ENCODE data around the gene GCKR. TPM values are rescaled to one million over a fixed set of nuclear protein-coding genes. Genes with fewer than 3 reads are reported as not detected.

The GCKR gene
- total RNA-seq, 1 donor from 2014 or later = 0.58 TPM

- no peak overlapping the region for H3K4me3 ChIP-seq (ENCODE audit: low read depth, low read length)
- DNase-seq (ENCODE audit: low read depth) = no peak
- no peak for TF ChIP-seq CTCF (conservative IDR thresholded peaks at IDR 0.05; ENCODE audit: low read depth, low read length)
These were observed 9.9 kb downstream of the GCKR start for GRCh38 chr2:27506587-27506986.

GRCh38 chr2:27507293-27507692 is 10.7 kb downstream of the GCKR start:
- DNase-seq (ENCODE audit: low read depth) = no peak
- no peak for TF ChIP-seq CTCF (conservative IDR thresholded peaks at IDR 0.05; ENCODE audit: low read depth, low read length)
- H3K4me3 ChIP-seq (ENCODE audit: low read depth, low read length) = no peak overlapping the region

- H3K4me3 ChIP-seq (ENCODE audit: low read depth, low read length) = no peak overlapping the region
- no peak for TF ChIP-seq CTCF (conservative IDR thresholded peaks at IDR 0.05; ENCODE audit: low read depth, low read length)
- DNase-seq (ENCODE audit: low read depth) = no peak
These were observed 12.7 kb downstream of the GCKR start for GRCh38 chr2:27509326-27509725.

GRCh38 chr2:27518113-27518781 is 21.6 kb downstream of the GCKR start:
- no peak for DNase-seq (ENCODE audit: low read depth)
- TF ChIP-seq CTCF (conservative IDR thresholded peaks at IDR 0.05; ENCODE audit: low read depth, low read length) = no peak
- no peak overlapping the region for H3K4me3 ChIP-seq (ENCODE audit: low read depth, low read length)

GRCh38 chr2:27518782-27519113 is 22.1 kb downstream of the GCKR start:
- no peak overlapping the region for H3K4me3 ChIP-seq (ENCODE audit: low read depth, low read length)
- no peak for TF ChIP-seq CTCF (conservative IDR thresholded peaks at IDR 0.05; ENCODE audit: low read depth, low read length)
- DNase-seq (ENCODE audit: low read depth) = no peak

GRCh38 chr2:27520316-27520715 is 23.7 kb downstream of the GCKR start:
- DNase-seq (ENCODE audit: low read depth) = no peak
- TF ChIP-seq CTCF (conservative IDR thresholded peaks at IDR 0.05; ENCODE audit: low read depth, low read length) = no peak
- H3K4me3 ChIP-seq (ENCODE audit: low read depth, low read length) = no peak overlapping the region

- no peak for DNase-seq (ENCODE audit: low read depth)
- peak; percentile 14 for TF ChIP-seq CTCF (conservative IDR thresholded peaks at IDR 0.05; ENCODE audit: low read depth, low read length)
- H3K4me3 ChIP-seq (ENCODE audit: low read depth, low read length) = no peak overlapping the region
These were observed 25.8 kb downstream of the GCKR start for GRCh38 chr2:27522400-27522945.

Data from epithelial cell of proximal tubule (primary cell).